HT1080 (cell line): ENCODE data around the gene FLNC. TPM values are rescaled to one million over a fixed set of nuclear protein-coding genes. Genes with fewer than 3 reads are reported as not detected.

ENCODE experiments used
- total RNA-seq: library from RNA; depleted of rRNA; stranded (reverse); fragments of >200 nt; shearing (Covaris generic); gene quantifications from 2 replicates; pipeline ENCODE4 v1.2.3, GENCODE V29; 2014; rRNA removed

Gene FLNC
- total RNA-seq, 1 experiment from 2014 or later, result 38.2 TPM

Other genes with a start within 250 kb of the FLNC start
- 0.05 and 0.13 TPM in 2 replicates for gene GARIN1A, start 158.1 kb upstream of the FLNC start, total RNA-seq
- gene CALU, start 91.0 kb upstream of the FLNC start, total RNA-seq, result 218 and 245 TPM in 2 replicates
- gene OPN1SW, start 54.6 kb upstream of the FLNC start, total RNA-seq, result not detected in 2 replicates
- 5.7 and 7.6 TPM in 2 replicates for gene CCDC136, start 38.4 kb upstream of the FLNC start, total RNA-seq
- gene ATP6V1F, start 32.5 kb downstream of the FLNC start, total RNA-seq, result 114 and 126 TPM in 2 replicates
- gene KCP, start 80.3 kb downstream of the FLNC start, total RNA-seq, result 0.35 and 1.4 TPM in 2 replicates
- 2.3 and 2.6 TPM in 2 replicates for gene IRF5, start 107.5 kb downstream of the FLNC start, total RNA-seq
- 50.4 and 63.4 TPM in 2 replicates for gene TNPO3, start 224.7 kb downstream of the FLNC start, total RNA-seq